ENCODE data around the gene PRR29. TPM values are rescaled to one million over a fixed set of nuclear protein-coding genes. Genes with fewer than 3 reads are reported as not detected.

Gene PRR29
- total and polyA plus RNA-seq, 4 donors, result 0.02 to 0.35 (median 0.14) TPM; not detected in 1

DNA sequence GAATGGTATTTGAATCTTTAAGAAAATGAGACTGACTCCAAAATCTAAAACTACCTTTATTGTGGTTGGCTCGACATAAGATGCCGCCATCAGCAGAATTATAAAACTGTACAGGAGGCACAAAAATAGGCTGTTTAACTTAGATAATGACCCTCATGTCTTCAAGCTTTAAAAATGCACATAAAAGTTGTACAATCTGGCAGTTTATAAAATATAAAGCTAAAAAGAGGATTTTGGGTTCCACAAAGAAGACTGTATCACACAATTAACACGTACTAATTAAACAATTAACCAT, 40.9 kb downstream of the PRR29 start:
- H3K27ac ChIP-seq (ENCODE audit: low read depth in 1 of 2, low read length in 2 of 2), result no peak overlapping the region
- H3K9me3 ChIP-seq (ENCODE audit: control insufficient read depth in 4 of 4, low read length in 3 of 4), result no peaks in the 10 kb centered on the region
- H3K4me1 ChIP-seq (ENCODE audit: control insufficient read depth in 4 of 4, insufficient read depth in 4 of 4, low read length in 3 of 4), result peaks cover 0 to 9% (median 3%) of the 10 kb centered on the region in 4 donors
- H3K36me3 ChIP-seq (ENCODE audit: control insufficient read depth in 4 of 4, insufficient read depth in 3 of 4, low read depth in 1 of 4, low read length in 3 of 4), result peaks cover 10 to 36% (median 31%) of the 10 kb centered on the region in 4 donors
- H3K27me3 ChIP-seq (ENCODE audit: control insufficient read depth in 4 of 4, insufficient read depth in 4 of 4, low read length in 3 of 4), result no peaks in the 10 kb centered on the region
- no peak for TF ChIP-seq YY1 (IDR thresholded peaks at IDR 0.05)
- no peak for TF ChIP-seq EGR1 (IDR thresholded peaks at IDR 0.05; ENCODE audit: low read depth in 2 of 2)
- TF ChIP-seq FOXA1 (IDR thresholded peaks at IDR 0.05), result no peak
- no peak for TF ChIP-seq NR2F2 (IDR thresholded peaks at IDR 0.05)
- TF ChIP-seq TAF1 (conservative IDR thresholded peaks at IDR 0.05), result no peak
- no peak for TF ChIP-seq GABPA (IDR thresholded peaks at IDR 0.05 in 1 of 2, conservative IDR thresholded peaks at IDR 0.05 in 1 of 2)
- TF ChIP-seq, protein P1, sequence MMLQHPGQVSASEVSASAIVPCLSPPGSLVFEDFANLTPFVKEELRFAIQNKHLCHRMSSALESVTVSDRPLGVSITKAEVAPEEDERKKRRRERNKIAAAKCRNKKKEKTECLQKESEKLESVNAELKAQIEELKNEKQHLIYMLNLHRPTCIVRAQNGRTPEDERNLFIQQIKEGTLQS (IDR thresholded peaks at IDR 0.05), result no peak
- TF ChIP-seq JUND (IDR thresholded peaks at IDR 0.05), result no peak
- no peak for TF ChIP-seq SP1 (IDR thresholded peaks at IDR 0.05)
- TF ChIP-seq, protein P2, sequence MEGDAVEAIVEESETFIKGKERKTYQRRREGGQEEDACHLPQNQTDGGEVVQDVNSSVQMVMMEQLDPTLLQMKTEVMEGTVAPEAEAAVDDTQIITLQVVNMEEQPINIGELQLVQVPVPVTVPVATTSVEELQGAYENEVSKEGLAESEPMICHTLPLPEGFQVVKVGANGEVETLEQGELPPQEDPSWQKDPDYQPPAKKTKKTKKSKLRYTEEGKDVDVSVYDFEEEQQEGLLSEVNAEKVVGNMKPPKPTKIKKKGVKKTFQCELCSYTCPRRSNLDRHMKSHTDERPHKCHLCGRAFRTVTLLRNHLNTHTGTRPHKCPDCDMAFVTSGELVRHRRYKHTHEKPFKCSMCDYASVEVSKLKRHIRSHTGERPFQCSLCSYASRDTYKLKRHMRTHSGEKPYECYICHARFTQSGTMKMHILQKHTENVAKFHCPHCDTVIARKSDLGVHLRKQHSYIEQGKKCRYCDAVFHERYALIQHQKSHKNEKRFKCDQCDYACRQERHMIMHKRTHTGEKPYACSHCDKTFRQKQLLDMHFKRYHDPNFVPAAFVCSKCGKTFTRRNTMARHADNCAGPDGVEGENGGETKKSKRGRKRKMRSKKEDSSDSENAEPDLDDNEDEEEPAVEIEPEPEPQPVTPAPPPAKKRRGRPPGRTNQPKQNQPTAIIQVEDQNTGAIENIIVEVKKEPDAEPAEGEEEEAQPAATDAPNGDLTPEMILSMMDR (IDR thresholded peaks at IDR 0.05; ENCODE audit: low read depth, low read length, missing input control), result no peak
- H3K4me3 ChIP-seq (ENCODE audit: low read depth in 1 of 3, low read length in 3 of 3), result no peak overlapping the region
- 96% methylated on average over 3 of the region's 3 CpGs for WGBS
- no peak overlapping the region for H3K9ac ChIP-seq (ENCODE audit: low read depth in 1 of 2, low read length in 2 of 2)
- no peak for DNase-seq (ENCODE audit: low spot score)

DNA sequence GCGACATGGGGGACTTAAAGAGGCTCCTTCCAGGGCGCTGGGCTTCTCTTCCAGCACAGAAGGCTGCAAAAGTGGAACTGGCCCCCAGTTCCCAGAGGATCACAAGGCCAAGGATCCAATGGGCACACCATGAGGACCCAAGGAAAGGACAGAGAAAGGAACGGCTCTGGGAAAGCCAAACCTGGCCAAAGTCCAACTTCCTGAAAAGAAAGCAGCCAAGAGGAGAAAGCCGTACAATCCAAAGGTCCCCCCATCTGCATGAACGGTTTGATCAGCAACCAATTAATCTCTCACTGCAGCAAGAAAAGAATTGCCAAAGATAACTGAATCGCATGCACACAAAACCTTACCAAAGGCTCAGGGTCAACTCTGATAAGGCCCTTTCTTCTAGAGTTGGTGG, 42.1 kb downstream of the PRR29 start:
- H3K27me3 ChIP-seq (ENCODE audit: control insufficient read depth in 4 of 4, insufficient read depth in 4 of 4, low read length in 3 of 4), result no peaks in the 10 kb centered on the region
- H3K9me3 ChIP-seq (ENCODE audit: control insufficient read depth in 4 of 4, low read length in 3 of 4), result no peaks in the 10 kb centered on the region
- H3K9ac ChIP-seq (ENCODE audit: low read depth in 1 of 2, low read length in 2 of 2), result no peak overlapping the region
- peaks cover 11 to 47% (median 43%) of the 10 kb centered on the region in 4 donors for H3K36me3 ChIP-seq (ENCODE audit: control insufficient read depth in 4 of 4, insufficient read depth in 3 of 4, low read depth in 1 of 4, low read length in 3 of 4)
- H3K27ac ChIP-seq (ENCODE audit: low read depth in 1 of 2, low read length in 2 of 2), result no peak overlapping the region
- peaks cover 0 to 9% (median 3%) of the 10 kb centered on the region in 4 donors for H3K4me1 ChIP-seq (ENCODE audit: control insufficient read depth in 4 of 4, insufficient read depth in 4 of 4, low read length in 3 of 4)
- H3K4me3 ChIP-seq (ENCODE audit: low read depth in 1 of 3, low read length in 3 of 3), result no peak overlapping the region
- WGBS, result 49% methylated on average over 6 of the region's 6 CpGs
- TF ChIP-seq FOXA1 (IDR thresholded peaks at IDR 0.05) (no peak), HNF4A (conservative IDR thresholded peaks at IDR 0.05) (no peak), EGR1 (IDR thresholded peaks at IDR 0.05; ENCODE audit: low read depth in 2 of 2) (no peak), RXRA (IDR thresholded peaks at IDR 0.05) (no peak)
- TF ChIP-seq, protein P3, sequence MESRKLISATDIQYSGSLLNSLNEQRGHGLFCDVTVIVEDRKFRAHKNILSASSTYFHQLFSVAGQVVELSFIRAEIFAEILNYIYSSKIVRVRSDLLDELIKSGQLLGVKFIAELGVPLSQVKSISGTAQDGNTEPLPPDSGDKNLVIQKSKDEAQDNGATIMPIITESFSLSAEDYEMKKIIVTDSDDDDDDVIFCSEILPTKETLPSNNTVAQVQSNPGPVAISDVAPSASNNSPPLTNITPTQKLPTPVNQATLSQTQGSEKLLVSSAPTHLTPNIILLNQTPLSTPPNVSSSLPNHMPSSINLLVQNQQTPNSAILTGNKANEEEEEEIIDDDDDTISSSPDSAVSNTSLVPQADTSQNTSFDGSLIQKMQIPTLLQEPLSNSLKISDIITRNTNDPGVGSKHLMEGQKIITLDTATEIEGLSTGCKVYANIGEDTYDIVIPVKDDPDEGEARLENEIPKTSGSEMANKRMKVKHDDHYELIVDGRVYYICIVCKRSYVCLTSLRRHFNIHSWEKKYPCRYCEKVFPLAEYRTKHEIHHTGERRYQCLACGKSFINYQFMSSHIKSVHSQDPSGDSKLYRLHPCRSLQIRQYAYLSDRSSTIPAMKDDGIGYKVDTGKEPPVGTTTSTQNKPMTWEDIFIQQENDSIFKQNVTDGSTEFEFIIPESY (IDR thresholded peaks at IDR 0.05), result no peak
- no peak for DNase-seq (ENCODE audit: low spot score)

DNA sequence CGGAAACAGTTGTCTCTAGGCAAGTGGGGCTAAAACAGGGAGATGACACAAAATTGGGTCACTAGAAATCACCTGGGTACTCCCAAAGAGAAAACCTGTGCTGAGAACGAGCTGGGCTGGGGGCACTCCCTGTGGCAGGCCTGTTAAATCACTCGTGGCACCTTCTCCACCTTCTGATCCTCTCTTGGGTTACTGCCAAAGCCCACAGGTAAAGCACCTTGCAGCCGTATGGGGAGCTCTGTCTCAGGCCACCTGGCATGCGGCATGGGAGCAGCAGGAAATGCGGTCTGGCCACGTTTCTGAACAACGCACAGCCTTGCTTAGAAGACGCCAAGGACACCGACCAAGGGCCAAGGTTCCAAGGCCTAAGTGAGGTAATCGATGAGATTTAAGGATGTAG, 43.8 kb downstream of the PRR29 start:
- Histone ChIP-seq H3K27me3 (ENCODE audit: control insufficient read depth in 4 of 4, insufficient read depth in 4 of 4, low read length in 3 of 4) (no peaks in the 10 kb centered on the region), H3K27ac (ENCODE audit: low read depth in 1 of 2, low read length in 2 of 2) (no peak overlapping the region), H3K9me3 (ENCODE audit: control insufficient read depth in 4 of 4, low read length in 3 of 4) (no peaks in the 10 kb centered on the region), H3K9ac (ENCODE audit: low read depth in 1 of 2, low read length in 2 of 2) (no peak overlapping the region), H3K4me3 (ENCODE audit: low read depth in 1 of 3, low read length in 3 of 3) (no peak overlapping the region), H3K4me1 (ENCODE audit: control insufficient read depth in 4 of 4, insufficient read depth in 4 of 4, low read length in 3 of 4) (peaks cover 0 to 9% (median 3%) of the 10 kb centered on the region in 4 donors), H3K36me3 (ENCODE audit: control insufficient read depth in 4 of 4, insufficient read depth in 3 of 4, low read depth in 1 of 4, low read length in 3 of 4) (peaks cover 16 to 62% (median 59%) of the 10 kb centered on the region in 4 donors)
- no peak for DNase-seq (ENCODE audit: low spot score)
- WGBS, result 74% methylated on average over 11 of the region's 11 CpGs
- no peak for TF ChIP-seq RXRA (IDR thresholded peaks at IDR 0.05)
- TF ChIP-seq HNF4G (IDR thresholded peaks at IDR 0.05), result no peak
- TF ChIP-seq, protein P2 (IDR thresholded peaks at IDR 0.05; ENCODE audit: low read depth, low read length, missing input control), result no peak
